HPDE6-E6E7 (cell line): ENCODE data around the gene IPPK.

Experiments
- DNase-seq: peaks from one replicate; pipeline ENCODE4 v3.0.0; 2011; ENCODE audit warnings: missing footprints; ENCODE audit errors: extremely low spot score

The IPPK gene

GRCh38 chr9:92696619-92697018 is 26.7 kb upstream of the IPPK start:
- DNase-seq: no peak

DNA sequence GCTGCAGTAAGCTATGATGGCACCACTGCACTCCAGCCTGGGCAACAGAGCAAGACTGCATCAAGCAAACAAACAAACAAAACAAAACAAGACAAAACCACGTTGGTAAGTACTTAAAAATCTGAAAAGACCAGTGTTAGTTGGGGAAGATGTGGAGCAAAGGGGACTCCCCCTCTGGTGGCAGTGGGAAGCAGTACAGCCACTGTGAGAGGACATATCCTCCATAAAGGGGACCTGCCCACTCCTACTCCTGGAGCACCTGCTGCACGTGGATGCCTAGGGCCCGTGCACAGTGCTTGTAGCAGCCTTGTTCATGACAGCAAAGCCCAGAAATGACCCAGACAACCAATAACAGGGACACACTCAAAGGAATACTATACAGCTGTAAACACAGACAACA is 17.0 kb upstream of the IPPK start:
- no peak for DNase-seq

GRCh38 chr9:92685022-92685421 is 15.1 kb upstream of the IPPK start:
- DNase-seq: no peak

GRCh38 chr9:92682269-92682668 is 12.3 kb upstream of the IPPK start:
- DNase-seq: no peak

DNA sequence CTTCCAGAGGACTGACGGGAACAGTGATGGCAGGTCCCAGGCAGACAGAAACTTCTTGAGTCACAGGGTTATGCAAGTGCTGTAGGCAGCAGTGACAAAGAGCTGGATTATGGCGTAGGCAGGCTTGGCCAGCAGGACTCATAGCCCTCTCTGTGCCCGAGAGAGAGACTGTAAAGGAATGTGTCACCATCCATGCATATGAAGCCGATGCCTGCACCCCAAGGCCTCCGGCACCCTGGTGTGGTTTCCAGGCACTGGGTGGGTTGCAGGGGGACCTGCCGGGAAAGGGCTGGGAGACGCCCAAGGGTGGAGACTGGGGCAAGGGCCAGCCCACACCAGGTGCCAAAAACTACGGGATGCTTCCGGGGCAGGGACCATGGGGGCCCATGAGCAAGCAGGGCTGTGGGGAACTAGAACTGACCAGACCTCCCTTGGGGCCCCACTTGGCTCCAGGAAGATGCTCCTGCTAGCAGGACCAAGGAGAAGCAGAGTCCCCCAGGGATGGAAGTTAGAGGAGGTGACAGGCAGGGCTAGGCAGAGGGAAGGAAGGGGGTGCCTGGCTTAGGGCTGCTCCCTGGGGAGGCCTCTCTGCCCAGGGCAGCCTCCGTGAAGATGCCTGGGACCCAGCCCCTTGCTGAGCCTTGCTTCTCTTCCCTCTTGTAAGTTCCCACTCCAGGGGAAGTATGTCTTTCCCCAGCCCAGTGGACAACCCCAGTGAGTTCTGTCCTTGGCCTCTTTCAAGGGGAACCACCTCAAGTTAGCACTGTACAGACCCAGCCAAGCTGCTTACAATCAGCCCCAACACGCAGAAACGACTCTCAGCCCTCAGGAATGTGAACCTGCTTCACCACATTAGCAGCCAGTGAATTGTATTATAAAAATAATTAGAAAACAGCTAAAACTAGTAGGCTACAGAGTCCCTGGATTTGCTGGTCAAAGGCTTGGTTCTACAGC is 10.5 kb upstream of the IPPK start:
- peak; percentile 87 for DNase-seq

- no peak for DNase-seq
These were observed 9.7 kb upstream of the IPPK start for GRCh38 chr9:92679413-92680165.

DNA sequence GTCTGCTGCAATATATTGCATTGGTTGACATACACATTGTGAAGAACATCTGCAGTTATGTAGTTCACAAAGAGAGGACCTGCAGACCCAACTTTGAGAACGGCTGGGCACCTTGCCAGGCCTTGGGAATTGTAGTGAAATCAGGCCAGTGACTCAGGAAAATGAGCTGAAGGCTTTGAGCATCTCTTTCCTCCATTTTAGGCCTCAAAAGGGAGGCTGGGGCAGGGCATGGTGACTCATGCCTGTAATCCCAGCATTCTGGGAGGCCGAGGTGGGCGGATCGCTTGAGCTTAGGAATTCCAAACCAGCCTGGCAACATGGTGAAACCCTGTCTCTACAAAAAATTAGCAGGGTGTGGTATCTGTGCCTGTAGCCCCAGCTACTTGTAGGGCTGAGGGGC is 1.4 kb upstream of the IPPK start:
- no peak for DNase-seq

- DNase-seq: no peak
These were observed 423 bp downstream of the IPPK start for GRCh38 chr9:92669527-92669889.

- DNase-seq: peak; percentile 76
These were observed 995 bp downstream of the IPPK start for GRCh38 chr9:92668746-92669526.

- DNase-seq: no peak
These were observed 2.9 kb downstream of the IPPK start for GRCh38 chr9:92666912-92667532.

DNA sequence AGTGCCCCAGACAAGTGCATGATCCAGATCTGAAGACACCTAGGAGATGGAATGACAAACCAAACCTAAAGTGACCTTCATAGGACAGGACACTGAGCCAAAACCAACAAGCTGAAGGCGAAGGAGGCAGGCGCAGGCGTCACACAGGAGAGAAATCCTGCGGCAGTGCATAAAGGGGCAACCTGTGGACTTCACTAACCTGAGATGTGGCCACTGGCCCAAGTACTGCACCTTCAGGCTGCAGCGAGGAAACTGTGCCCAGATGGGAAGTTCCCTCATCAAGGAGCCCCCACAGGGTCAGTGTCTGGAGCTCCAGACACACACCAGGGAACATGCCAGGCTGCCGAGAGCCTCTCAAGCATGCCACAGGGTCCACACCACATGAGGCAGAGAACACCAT is 3.7 kb downstream of the IPPK start:
- DNase-seq: no peak

- no peak for DNase-seq
These were observed 4.1 kb downstream of the IPPK start for GRCh38 chr9:92665836-92666235.

- DNase-seq: no peak
These were observed 5.4 kb downstream of the IPPK start for GRCh38 chr9:92664394-92665152.

GRCh38 chr9:92663951-92664350 is 6.0 kb downstream of the IPPK start:
- DNase-seq: no peak

DNA sequence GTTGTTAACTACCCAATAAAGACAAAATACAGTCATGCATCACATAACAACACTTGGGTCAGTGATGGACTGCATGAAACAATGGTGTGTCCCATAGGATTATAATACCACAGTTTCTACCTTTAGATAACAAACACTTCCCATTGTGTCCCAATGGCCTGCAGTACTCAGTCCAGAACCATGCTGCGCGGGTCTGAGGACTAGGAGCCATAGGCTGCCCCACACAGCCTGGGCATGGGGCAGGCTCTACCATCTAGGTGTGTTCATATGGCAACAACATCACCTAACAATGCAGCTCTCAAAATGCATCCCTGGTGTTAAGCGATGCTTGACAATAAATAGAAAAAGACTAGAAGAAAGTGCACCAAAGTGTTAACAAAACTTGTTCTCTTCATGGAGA is 6.8 kb downstream of the IPPK start:
- no peak for DNase-seq

GRCh38 chr9:92661743-92662142 is 8.2 kb downstream of the IPPK start:
- DNase-seq: no peak

- no peak for DNase-seq
These were observed 8.8 kb downstream of the IPPK start for GRCh38 chr9:92661127-92661526.

GRCh38 chr9:92660266-92660665 is 9.7 kb downstream of the IPPK start:
- DNase-seq: no peak

DNA sequence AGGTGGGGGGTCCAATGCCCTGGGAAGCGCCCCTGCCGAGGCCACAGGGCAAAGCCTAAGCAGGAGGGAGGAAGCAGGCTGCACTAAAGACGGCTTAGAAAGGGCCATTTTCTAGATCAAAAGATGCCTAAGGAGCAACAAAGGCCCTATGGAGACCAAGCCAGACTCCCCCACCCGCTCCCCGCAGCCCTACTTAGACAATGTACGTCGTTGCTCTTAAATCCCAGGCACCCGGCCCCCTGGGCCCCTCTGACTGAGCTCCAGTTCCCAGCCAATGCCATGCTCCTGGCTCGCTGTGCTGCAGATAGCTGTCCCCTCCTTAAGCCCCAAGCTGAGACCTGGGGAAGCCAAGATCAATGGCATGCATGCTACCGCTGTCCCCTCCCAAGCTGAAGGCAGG is 10.3 kb downstream of the IPPK start:
- DNase-seq: no peak

DNA sequence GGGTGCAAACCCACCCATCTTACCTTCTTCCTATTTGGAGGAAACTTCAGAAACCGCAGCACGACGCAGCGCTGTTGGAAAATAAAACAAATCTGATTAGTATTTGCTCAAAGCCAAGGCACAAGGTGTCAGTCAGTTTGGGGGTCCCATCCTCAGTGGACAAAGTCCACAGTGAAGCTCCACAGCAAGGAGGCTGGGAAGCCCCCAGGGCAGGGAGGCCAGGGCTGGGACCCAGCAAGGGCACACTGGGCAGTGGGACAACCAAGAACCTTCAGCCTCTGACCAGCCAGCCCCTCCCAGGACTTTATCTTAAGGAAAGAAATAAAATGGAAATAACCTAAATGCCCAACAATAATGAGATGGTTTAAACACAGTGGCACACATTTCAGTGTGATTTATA is 11.3 kb downstream of the IPPK start:
- no peak for DNase-seq

DNA sequence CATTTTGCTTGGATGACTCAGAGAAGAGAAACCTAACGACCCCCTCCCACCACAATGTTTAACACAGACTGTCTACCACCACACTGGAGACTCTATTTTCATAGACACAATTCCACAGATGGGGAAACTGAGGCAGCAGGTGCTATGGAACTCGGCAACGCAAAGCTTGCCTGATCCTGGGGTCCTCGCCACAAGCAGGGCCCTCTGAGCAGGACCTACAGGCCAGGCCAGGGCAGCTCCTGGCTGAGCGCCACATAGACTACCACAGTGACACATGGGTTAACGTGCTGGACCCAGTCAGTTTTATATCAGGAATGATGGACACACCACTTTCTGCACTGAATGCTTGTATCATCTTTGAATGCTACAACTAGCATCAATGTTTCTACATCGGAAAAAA is 11.8 kb downstream of the IPPK start:
- DNase-seq: no peak
